HFF-Myc (cell line): ENCODE data around the gene HTRA1.

Experiments
- DNase-seq: peaks from one replicate; pipeline ENCODE4 v3.0.0-alpha.2; 2011; ENCODE audit warnings: low read depth; ENCODE audit errors: extremely low read depth
- H3K4me3 ChIP-seq: replicated peaks from 2 replicates; pipeline ENCODE4 v1.5.1; 2011; ENCODE audit warnings: low read depth, mild to moderate bottlenecking, control low read depth, low read length
- CTCF ChIP-seq: IDR thresholded peaks from 2 replicates; pipeline ENCODE4 v1.5.1; 2012; ENCODE audit warnings: mild to moderate bottlenecking, low read depth, low read length, control low read depth; ENCODE audit errors: missing control alignments

Gene HTRA1

GRCh38 chr10:122476333-122476695 is 15.0 kb downstream of the HTRA1 start:
- no peak for TF ChIP-seq CTCF
- no peak overlapping the region for H3K4me3 ChIP-seq
- DNase-seq = no peak

GRCh38 chr10:122477436-122477835 is 16.1 kb downstream of the HTRA1 start:
- H3K4me3 ChIP-seq = no peak overlapping the region
- DNase-seq = no peak
- no peak for TF ChIP-seq CTCF

- H3K4me3 ChIP-seq = no peak overlapping the region
- TF ChIP-seq CTCF = no peak
- no peak for DNase-seq
Observed at GRCh38 chr10:122478971-122479370, 17.6 kb downstream of the HTRA1 start.

- DNase-seq = no peak
- no peak overlapping the region for H3K4me3 ChIP-seq
- TF ChIP-seq CTCF = no peak
Observed at GRCh38 chr10:122480146-122480833, 18.9 kb downstream of the HTRA1 start.

- TF ChIP-seq CTCF = no peak
- DNase-seq = no peak
Observed at GRCh38 chr10:122481296-122482056, 20.1 kb downstream of the HTRA1 start.

GRCh38 chr10:122484276-122485060 is 23.1 kb downstream of the HTRA1 start:
- no peak overlapping the region for H3K4me3 ChIP-seq
- TF ChIP-seq CTCF = no peak
- DNase-seq = no peak

More at GRCh38 chr10:122481296-122482056, 20.1 kb downstream of the HTRA1 start:
- no peak overlapping the region for H3K4me3 ChIP-seq
